NCI-H510A treated with DMSO at 0.1 percent for 48 hours (cell line): ENCODE results near the gene CFAP100.

ENCODE experiments used
- DNase-seq: peaks from one replicate; lab custom pipeline; 2025; lab: John Stamatoyannopoulos, UW

Gene CFAP100

GRCh38 chr3:126442856-126443242 lies 48.1 kb downstream of the CFAP100 start:
- DNase-seq = no peak

GRCh38 chr3:126445506-126445905 lies 50.8 kb downstream of the CFAP100 start:
- no peak for DNase-seq

- no peak for DNase-seq
Measured at GRCh38 chr3:126446301-126446700, 51.6 kb downstream of the CFAP100 start.

- no peak for DNase-seq
Measured at GRCh38 chr3:126446791-126447190, 52.1 kb downstream of the CFAP100 start.

- no peak for DNase-seq
Measured at GRCh38 chr3:126447456-126448106, 52.9 kb downstream of the CFAP100 start.

- no peak for DNase-seq
Measured at GRCh38 chr3:126448136-126448892, 53.6 kb downstream of the CFAP100 start.

- no peak for DNase-seq
Measured at GRCh38 chr3:126448893-126449180, 54.1 kb downstream of the CFAP100 start.

- DNase-seq = no peak
Measured at GRCh38 chr3:126449621-126450051, 54.9 kb downstream of the CFAP100 start.

GRCh38 chr3:126450219-126450618 lies 55.5 kb downstream of the CFAP100 start:
- no peak for DNase-seq

GRCh38 chr3:126450744-126451143 lies 56.0 kb downstream of the CFAP100 start:
- DNase-seq = no peak

- DNase-seq = no peak
Measured at GRCh38 chr3:126451511-126451910, 56.8 kb downstream of the CFAP100 start.

GRCh38 chr3:126452213-126452612 lies 57.5 kb downstream of the CFAP100 start:
- DNase-seq = no peak

GRCh38 chr3:126454025-126454424 lies 59.3 kb downstream of the CFAP100 start:
- DNase-seq = no peak

- DNase-seq = no peak
Measured at GRCh38 chr3:126454437-126455198, 59.9 kb downstream of the CFAP100 start.

- no peak for DNase-seq
Measured at GRCh38 chr3:126456211-126456610, 61.5 kb downstream of the CFAP100 start.

- no peak for DNase-seq
Measured at GRCh38 chr3:126456766-126457388, 62.2 kb downstream of the CFAP100 start.

GRCh38 chr3:126459111-126459762 lies 64.5 kb downstream of the CFAP100 start:
- DNase-seq = no peak

- DNase-seq = no peak
Measured at GRCh38 chr3:126459763-126460127, 65.0 kb downstream of the CFAP100 start.

GRCh38 chr3:126460381-126460780 lies 65.7 kb downstream of the CFAP100 start:
- no peak for DNase-seq

- DNase-seq = no peak
Measured at GRCh38 chr3:126461450-126462070, 66.9 kb downstream of the CFAP100 start.

GRCh38 chr3:126463521-126463920 lies 68.8 kb downstream of the CFAP100 start:
- DNase-seq = no peak

GRCh38 chr3:126464093-126464492 lies 69.4 kb downstream of the CFAP100 start:
- no peak for DNase-seq
